Endothelial cell of umbilical vein (primary cell): ENCODE measurements around the gene ATP6V1B1. TPM values are rescaled to one million over a fixed set of nuclear protein-coding genes. Genes with fewer than 3 reads are reported as not detected.

ENCODE experiments used
- BruUV-seq: library from RNA; stranded (reverse); fragments of 400-500 nt; replicated peaks from 2 replicates; lab custom pipeline; 2021; lab: Mats Ljungman, UMichigan
- CTCF ChIA-PET: fragments of 300-600, 350-600 bp; sonication (Branson Sonifier 250); formaldehyde crosslinking; loops from one replicate; lab custom pipeline; 2021; ENCODE audit warnings: antibody characterized with exemption, inconsistent platforms; lab: Charles Lee
- POLR2A ChIA-PET: fragments of 300-600, 350-600 bp; sonication (Branson Sonifier 250); formaldehyde crosslinking; loops from one replicate; lab custom pipeline; 2021; ENCODE audit warnings: antibody characterized with exemption, inconsistent platforms; lab: Charles Lee
- DNase-seq: peaks from one replicate; pipeline ENCODE4 v3.0.0-alpha.2; 2011; ENCODE audit warnings: low read depth, low spot score
- FAIRE-seq: peaks from 2 replicates; lab custom pipeline; 2011; peaks lifted over from hg19 to GRCh38; lab: Jason Lieb, UNC
- H2AFZ ChIP-seq: 2 replicates; pipeline ENCODE4 v1.6.0; 2012; ENCODE audit warnings: low read depth, low read length, control low read depth, inconsistent platforms
- H3K27ac ChIP-seq: 2 replicates; pipeline ENCODE4 v1.5.1; 2011; ENCODE audit warnings: low read depth, mild to moderate bottlenecking, control low read depth, low read length, moderate library complexity; ENCODE audit not compliant: insufficient read depth
- H3K27me3 ChIP-seq, 2 experiments: 2 replicates each; pipeline versions ENCODE4 v1.6.0 to v1.6.1; 2011; ENCODE audit warnings: low read length in 2 of 2, mixed read lengths in 1 of 2; ENCODE audit not compliant: control insufficient read depth in 2 of 2, insufficient read depth in 2 of 2
- H3K36me3 ChIP-seq, 2 experiments: 2 replicates in 1 of 2; 3 replicates in 1 of 2; pipeline ENCODE4 v1.5.1; 2011; ENCODE audit warnings: low read length in 2 of 2, mild to moderate bottlenecking in 1 of 2, moderate library complexity in 1 of 2; ENCODE audit not compliant: control insufficient read depth in 2 of 2, insufficient read depth in 2 of 2; ENCODE audit errors: extremely low read depth in 1 of 2
- H3K4me1 ChIP-seq: 3 replicates; pipeline ENCODE4 v1.5.1; 2011; ENCODE audit warnings: mild to moderate bottlenecking, low read length; ENCODE audit not compliant: control insufficient read depth, insufficient read depth; ENCODE audit errors: extremely low read depth
- H3K4me2 ChIP-seq: 2 replicates; pipeline ENCODE4 v1.6.1; 2011; ENCODE audit warnings: low read length, control low read depth, mixed read lengths; ENCODE audit not compliant: insufficient read depth
- H3K4me3 ChIP-seq, 3 experiments: fragments of 200-600 bp in 1 of 3; sonication (generic), shearing (Covaris generic) in 1 of 3; replicated peaks in 1 of 3; 2 replicates each; pipeline ENCODE4 v1.5.1; 2011 to 2016; ENCODE audit warnings: control low read depth in 3 of 3, low read length in 3 of 3, mild to moderate bottlenecking in 2 of 3, inconsistent platforms in 1 of 3, low read depth in 1 of 3, moderate library complexity in 1 of 3; ENCODE audit not compliant: insufficient read depth in 1 of 3
- H3K79me2 ChIP-seq: 2 replicates; pipeline ENCODE4 v1.6.0; 2012; ENCODE audit warnings: low read length, inconsistent platforms; ENCODE audit not compliant: control insufficient read depth, insufficient read depth
- H3K9ac ChIP-seq: replicated peaks from 2 replicates; pipeline ENCODE3; 2011; ENCODE audit warnings: low read length, control low read depth; ENCODE audit not compliant: insufficient read depth; ENCODE audit errors: extremely low read depth
- H3K9me1 ChIP-seq: replicated peaks from 3 replicates; pipeline ENCODE4 v1.6.0; 2011; ENCODE audit warnings: mild to moderate bottlenecking, low read length; ENCODE audit not compliant: control insufficient read depth, insufficient read depth; ENCODE audit errors: extremely low read depth
- H3K9me3 ChIP-seq: replicated peaks from 2 replicates; pipeline ENCODE4 v1.5.1; 2012; ENCODE audit warnings: low read length, inconsistent platforms; ENCODE audit not compliant: control insufficient read depth, insufficient read depth
- H4K20me1 ChIP-seq: replicated peaks from 2 replicates; pipeline ENCODE3; 2011; ENCODE audit warnings: mild to moderate bottlenecking, low read length; ENCODE audit not compliant: control insufficient read depth, insufficient read depth; ENCODE audit errors: extremely low read depth
- EZH2 ChIP-seq: IDR thresholded peaks from 2 replicates; pipeline ENCODE4 v1.6.1; 2012; ENCODE audit warnings: borderline replicate concordance, low read depth, mild to moderate bottlenecking, moderate library complexity, low read length, inconsistent platforms; ENCODE audit not compliant: severe bottlenecking
- FOS ChIP-seq: IDR thresholded peaks from 2 replicates; pipeline ENCODE4 v1.6.1; 2011; ENCODE audit warnings: mild to moderate bottlenecking, low read length, moderate library complexity, borderline replicate concordance; ENCODE audit not compliant: insufficient read depth
- GATA2 ChIP-seq: IDR thresholded peaks from 2 replicates; pipeline ENCODE4 v1.7.0; 2011; ENCODE audit warnings: low read depth, mild to moderate bottlenecking, moderate library complexity, mixed read lengths, low read length; ENCODE audit not compliant: insufficient read length, insufficient read depth
- JUN ChIP-seq: IDR thresholded peaks from 2 replicates; pipeline ENCODE4 v1.6.1; 2011; ENCODE audit warnings: borderline replicate concordance, low read depth; ENCODE audit not compliant: insufficient read length, insufficient read depth
- MYC ChIP-seq: IDR thresholded peaks from one replicate; pipeline ENCODE4 v1.6.1; 2011; ENCODE audit warnings: mild to moderate bottlenecking, low read depth, low read length
- POLR2A ChIP-seq: IDR thresholded peaks from 2 replicates; pipeline ENCODE4 v1.6.1; 2012; ENCODE audit warnings: low read depth, mild to moderate bottlenecking, control low read depth, low read length
- POLR2AphosphoS5 ChIP-seq: IDR thresholded peaks from 2 replicates; pipeline ENCODE4 v1.6.1; 2012; ENCODE audit warnings: low read depth, mild to moderate bottlenecking, control low read depth, low read length, moderate library complexity; ENCODE audit not compliant: insufficient read depth
- dilution Hi-C: fragments of 300-500 bp; cut with MboI; formaldehyde crosslinking; loops from one replicate; pipeline ENCODE4 v1.15.0; 2019; ENCODE audit warnings: low sequenced_read_pairs; ENCODE audit not compliant: extremely low pct_ligation_motif_present
- intact Hi-C: fragments of 100-400 bp; cut with micrococcal nuclease; formaldehyde crosslinking; loops from one replicate; pipeline ENCODE4 v1.10.0; 2022
- polyA plus RNA-seq, 4 experiments: library from polyadenylated mRNA; depleted of rRNA in 3 of 4; stranded (reverse) in 3 of 4; unstranded in 1 of 4; fragments of >200 nt; gene quantifications; 2 replicates each; pipeline versions ENCODE4 v1.2.1 to v1.2.3, GENCODE V29; 2011 to 2012; ENCODE audit warnings: missing spikeins in 1 of 4
- total RNA-seq: library from RNA; stranded (reverse); gene quantifications from 2 replicates; pipeline ENCODE4 v1.2.3, GENCODE V29; 2021
- TF ChIP-seq, protein P1 (sequence below), 2 donors: IDR thresholded peaks; 1 replicate in 1 of 2; 2 replicates in 1 of 2; pipeline ENCODE4 v1.5.1; 2011; ENCODE audit warnings: low read length in 2 of 2, mild to moderate bottlenecking in 2 of 2, moderate library complexity in 2 of 2, control low read depth in 1 of 2, inconsistent platforms in 1 of 2, low read depth in 1 of 2; ENCODE audit not compliant: insufficient read depth in 1 of 2; ENCODE audit errors: extremely low read depth in 1 of 2
- TF ChIP-seq, protein P2 (sequence below): IDR thresholded peaks from 2 replicates; pipeline ENCODE4 v1.6.1; 2011; ENCODE audit not compliant: insufficient read depth, insufficient read length

Gene ATP6V1B1
- total and polyA plus RNA-seq, 2 donors (not counting 3 experiments of a cell fraction or from before 2014, with no cell fraction given) = 0.77 TPM; not detected in 1

DNA sequence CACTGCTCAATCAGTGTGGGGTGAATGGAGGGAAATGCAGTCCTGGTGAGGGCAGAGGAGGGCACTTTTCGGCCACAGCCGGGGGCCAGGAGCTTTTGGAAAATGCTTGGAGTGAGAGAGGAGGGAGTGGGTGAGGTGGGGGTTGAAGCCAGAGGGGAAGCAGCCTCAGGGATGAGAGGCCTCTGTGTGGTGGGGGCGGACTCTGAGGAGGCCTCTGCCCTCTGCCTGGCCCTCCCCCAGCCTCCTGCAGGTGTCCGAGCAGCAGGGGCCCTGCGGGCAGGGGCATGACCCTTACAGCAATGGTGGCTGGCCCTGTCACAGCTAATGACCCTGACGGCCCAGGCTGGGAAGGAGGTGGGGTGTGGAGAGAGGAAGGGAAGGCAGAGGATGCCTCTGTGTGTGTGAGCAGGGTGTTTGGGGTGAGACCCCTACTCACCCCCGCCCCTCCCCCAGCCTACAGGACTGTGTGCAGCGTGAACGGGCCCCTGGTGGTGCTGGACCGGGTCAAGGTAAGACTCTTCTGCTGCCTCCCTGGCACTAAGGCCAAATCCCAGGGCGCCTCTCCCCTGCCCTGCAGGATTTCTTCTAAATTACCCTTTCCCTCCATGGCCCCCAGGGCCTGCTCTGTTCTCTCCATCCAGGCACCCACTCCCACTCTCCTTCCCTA, 7.6 kb downstream of the ATP6V1B1 start:
- Histone ChIP-seq H3K79me2 (no peaks in the 10 kb centered on the region), H3K36me3 (no peaks in the 10 kb centered on the region), H3K4me1 (peaks cover 13% of the 10 kb centered on the region), H3K4me3 (no peak overlapping the region), H4K20me1 (no peaks in the 10 kb centered on the region), H3K9me1 (no peaks in the 10 kb centered on the region), H3K9me3 (no peaks in the 10 kb centered on the region), H3K27me3 (peaks cover 0 to 2% of the 10 kb centered on the region in 2 experiments), H2AFZ (no peak overlapping the region), H3K27ac (no peak overlapping the region), H3K4me2 (no peak overlapping the region), H3K9ac (no peak overlapping the region)
- intact Hi-C loops (no loop called here), dilution Hi-C loops (no loop called here)
- FAIRE-seq (no peak), DNase-seq (no peak)
- POLR2A ChIA-PET = no interaction called here
- TF ChIP-seq GATA2 (no peak), POLR2AphosphoS5 (no peak), EZH2 (no peak), POLR2A (no peak), JUN (no peak), FOS (no peak), MYC (no peak)
- TF ChIP-seq, protein P1, sequence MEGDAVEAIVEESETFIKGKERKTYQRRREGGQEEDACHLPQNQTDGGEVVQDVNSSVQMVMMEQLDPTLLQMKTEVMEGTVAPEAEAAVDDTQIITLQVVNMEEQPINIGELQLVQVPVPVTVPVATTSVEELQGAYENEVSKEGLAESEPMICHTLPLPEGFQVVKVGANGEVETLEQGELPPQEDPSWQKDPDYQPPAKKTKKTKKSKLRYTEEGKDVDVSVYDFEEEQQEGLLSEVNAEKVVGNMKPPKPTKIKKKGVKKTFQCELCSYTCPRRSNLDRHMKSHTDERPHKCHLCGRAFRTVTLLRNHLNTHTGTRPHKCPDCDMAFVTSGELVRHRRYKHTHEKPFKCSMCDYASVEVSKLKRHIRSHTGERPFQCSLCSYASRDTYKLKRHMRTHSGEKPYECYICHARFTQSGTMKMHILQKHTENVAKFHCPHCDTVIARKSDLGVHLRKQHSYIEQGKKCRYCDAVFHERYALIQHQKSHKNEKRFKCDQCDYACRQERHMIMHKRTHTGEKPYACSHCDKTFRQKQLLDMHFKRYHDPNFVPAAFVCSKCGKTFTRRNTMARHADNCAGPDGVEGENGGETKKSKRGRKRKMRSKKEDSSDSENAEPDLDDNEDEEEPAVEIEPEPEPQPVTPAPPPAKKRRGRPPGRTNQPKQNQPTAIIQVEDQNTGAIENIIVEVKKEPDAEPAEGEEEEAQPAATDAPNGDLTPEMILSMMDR (IDR thresholded peaks at IDR 0.05; ENCODE audit: extremely low read depth in 1 of 2, insufficient read depth in 1 of 2, low read depth in 1 of 2, low read length in 2 of 2) = no peak
- TF ChIP-seq, protein P2, sequence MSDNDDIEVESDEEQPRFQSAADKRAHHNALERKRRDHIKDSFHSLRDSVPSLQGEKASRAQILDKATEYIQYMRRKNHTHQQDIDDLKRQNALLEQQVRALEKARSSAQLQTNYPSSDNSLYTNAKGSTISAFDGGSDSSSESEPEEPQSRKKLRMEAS = no peak
- no TSS peak for BruUV-seq
- CTCF ChIA-PET = interaction anchor here (1.4 to 5.8 kb wide), 2 partner anchors 71 to 154 kb away, joined by 4 to 328 read pairs; no protein-coding TSS in a partner anchor
